B cell (primary cell): ENCODE measurements around the gene KIRREL3. TPM values are rescaled to one million over a fixed set of nuclear protein-coding genes. Genes with fewer than 3 reads are reported as not detected.

ENCODE experiments used
- ATAC-seq: fragments of 200-7000 bp; cut with Tn5 transposase; one replicate; pipeline ENCODE4 v1.10.0; 2021; ENCODE audit warnings: low read depth, mild to moderate bottlenecking, moderate number of reproducible peaks, moderate library complexity
- CTCF ChIA-PET: fragments of 350-600 bp; sonication (Branson Sonifier 250); formaldehyde crosslinking; loops from one replicate; lab custom pipeline; 2021; ENCODE audit warnings: antibody characterized with exemption, inconsistent platforms; lab: Charles Lee
- POLR2A ChIA-PET: fragments of 350-600 bp; sonication (Branson Sonifier 250); formaldehyde crosslinking; loops from one replicate; lab custom pipeline; 2021; ENCODE audit warnings: antibody characterized with exemption; lab: Charles Lee
- DNase-seq: peaks from one replicate; pipeline ENCODE4 v3.0.0; 2013
- H2AFZ ChIP-seq: 2 replicates; pipeline ENCODE4 v1.6.1; 2012; ENCODE audit warnings: mild to moderate bottlenecking, low read depth, low read length; ENCODE audit not compliant: insufficient read depth, poor library complexity, severe bottlenecking
- H3K27ac ChIP-seq, 2 donors: 1 replicate in 1 of 2; 2 replicates in 1 of 2; pipeline ENCODE4 v1.5.1; 2012 to 2013; ENCODE audit warnings: low read length in 2 of 2, mild to moderate bottlenecking in 2 of 2, moderate library complexity in 1 of 2
- H3K27me3 ChIP-seq, 4 experiments: fragments of 200-600 bp in 1 of 4; sonication (generic) in 1 of 4; replicated peaks in 1 of 4; 1 replicate in 2 of 4; 2 replicates in 2 of 4; pipeline versions ENCODE4 v1.6.1 to v1.7.0; 2013 to 2016; ENCODE audit warnings: low read length in 3 of 4, mild to moderate bottlenecking in 2 of 4, mixed read lengths in 1 of 4, moderate library complexity in 1 of 4; ENCODE audit not compliant: insufficient read depth in 4 of 4, control insufficient read depth in 3 of 4; ENCODE audit errors: control extremely low read depth in 1 of 4
- H3K36me3 ChIP-seq, 2 experiments: replicated peaks in 1 of 2; 1 replicate in 1 of 2; 2 replicates in 1 of 2; pipeline versions ENCODE4 v1.6.1 to v1.7.1; 2013; ENCODE audit warnings: low read length in 1 of 2; ENCODE audit not compliant: insufficient read depth in 2 of 2, control insufficient read depth in 1 of 2; ENCODE audit errors: control extremely low read depth in 1 of 2, extremely low read depth in 1 of 2
- H3K4me1 ChIP-seq, 2 donors: fragments of 200-600 bp in 1 of 2; sonication (generic) in 1 of 2; 1 replicate in 1 of 2; 2 replicates in 1 of 2; pipeline versions ENCODE4 v1.5.1 to v1.6.1; 2013 to 2017; ENCODE audit warnings: low read length in 2 of 2; ENCODE audit not compliant: control insufficient read depth in 2 of 2, insufficient read depth in 2 of 2
- H3K4me2 ChIP-seq: replicated peaks from 2 replicates; pipeline ENCODE3; 2012; ENCODE audit warnings: mild to moderate bottlenecking, low read depth, low read length; ENCODE audit not compliant: poor library complexity, severe bottlenecking
- H3K4me3 ChIP-seq, 5 experiments: fragments of 200-600 bp in 1 of 5; sonication (generic) in 1 of 5; 1 replicate in 3 of 5; 2 replicates in 2 of 5; pipeline versions ENCODE4 v1.5.1 to v1.7.0; 2011 to 2016; ENCODE audit warnings: low read length in 4 of 5, mild to moderate bottlenecking in 4 of 5, low read depth in 2 of 5, control low read depth in 1 of 5, moderate library complexity in 1 of 5; ENCODE audit not compliant: insufficient read depth in 1 of 5; ENCODE audit errors: control extremely low read depth in 1 of 5, extremely low read depth in 1 of 5
- H3K79me2 ChIP-seq: fragments of 200-600 bp; sonication (generic); one replicate; pipeline ENCODE4 v1.6.0; 2016; ENCODE audit warnings: low read length; ENCODE audit not compliant: control insufficient read depth, insufficient read depth
- H3K9ac ChIP-seq: fragments of 200-600 bp; sonication (generic); 2 replicates; pipeline ENCODE4 v1.6.1; 2017; ENCODE audit warnings: mild to moderate bottlenecking, low read length, moderate library complexity
- H3K9me3 ChIP-seq, 3 donors: one replicate each; pipeline versions ENCODE4 v1.6.1 to v1.7.1; 2013; ENCODE audit warnings: low read length in 2 of 3; ENCODE audit not compliant: control insufficient read depth in 2 of 3, insufficient read depth in 1 of 3; ENCODE audit errors: control extremely low read depth in 1 of 3
- H4K20me1 ChIP-seq: 2 replicates; pipeline ENCODE4 v1.6.0; 2012; ENCODE audit warnings: mild to moderate bottlenecking, low read length; ENCODE audit not compliant: insufficient read depth, control insufficient read depth, poor library complexity, severe bottlenecking
- H3K27ac Mint-ChIP-seq: one replicate; pipeline ENCODE4 v1.8.0; 2021; ENCODE audit warnings: mixed read lengths
- H3K27me3 Mint-ChIP-seq: one replicate; pipeline ENCODE4 v1.8.0; 2021; ENCODE audit warnings: mixed read lengths
- H3K4me1 Mint-ChIP-seq: one replicate; pipeline ENCODE4 v1.8.0; 2021; ENCODE audit warnings: mixed read lengths
- H3K4me3 Mint-ChIP-seq: one replicate; pipeline ENCODE4 v1.8.0; 2021; ENCODE audit warnings: mixed read lengths
- H3K9me3 Mint-ChIP-seq: one replicate; pipeline ENCODE4 v1.8.0; 2022; ENCODE audit warnings: mixed read lengths; ENCODE audit not compliant: insufficient read depth
- CTCF ChIP-seq: fragments of 200-600 bp; IDR thresholded peaks from one replicate; pipeline ENCODE4 v1.8.0; 2022; ENCODE audit warnings: antibody characterized with exemption, mild to moderate bottlenecking
- EZH2 ChIP-seq: IDR thresholded peaks from 2 replicates; pipeline ENCODE4 v1.6.1; 2012; ENCODE audit warnings: borderline replicate concordance, low read depth, mild to moderate bottlenecking, moderate library complexity, low read length; ENCODE audit not compliant: insufficient read depth, poor library complexity, severe bottlenecking
- WGBS: methylation state at CpG from one replicate; pipeline ENCODE4 v1.1.5; 2013; ENCODE audit warnings: missing lambda C conversion rate; ENCODE audit not compliant: insufficient coverage; 5-methylcytosine and 5-hydroxymethylcytosine counted together
- intact Hi-C: fragments of 100-400 bp; cut with micrococcal nuclease; formaldehyde crosslinking; loops from one replicate; pipeline ENCODE4 v1.10.0; 2022
- polyA plus RNA-seq: library from polyadenylated mRNA; depleted of rRNA; stranded (reverse); fragments of >200 nt; gene quantifications from 2 replicates; pipeline ENCODE4 v1.2.3, GENCODE V29; 2012
- total RNA-seq, 2 donors: library from RNA; stranded (reverse); fragments of 120-200 nt in 1 of 2; gene quantifications; 1 replicate in 1 of 2; 2 replicates in 1 of 2; pipeline versions ENCODE4 v1.2.3 to v1.2.4, GENCODE V29; 2013 to 2022

The KIRREL3 gene
- total and polyA plus RNA-seq, 2 donors (not counting 1 experiment from before 2014, with no cell fraction given) = not detected

DNA sequence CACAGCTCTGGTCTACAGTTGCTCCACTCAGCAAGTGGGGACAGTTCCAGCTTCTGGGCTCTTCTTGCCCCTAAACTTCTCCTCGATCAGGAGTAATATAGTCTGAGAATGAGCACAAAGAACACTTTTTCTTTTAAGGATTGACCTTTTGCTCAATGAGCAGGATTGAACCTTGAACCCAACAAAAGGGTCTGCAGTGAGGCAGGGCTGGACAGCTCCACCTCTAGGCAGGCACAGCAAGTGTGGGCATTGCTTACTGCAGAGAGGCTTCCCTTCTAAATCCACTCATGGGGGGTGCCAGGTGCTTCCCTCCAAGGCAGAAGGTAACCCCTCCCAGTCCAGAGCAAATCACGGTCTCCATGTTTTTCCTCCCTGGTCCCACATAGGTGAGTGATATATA is 365.6 kb downstream of the KIRREL3 start:
- no peaks in the 10 kb centered on the region for H4K20me1 ChIP-seq
- peaks cover 26% of the 10 kb centered on the region for H3K27me3 Mint-ChIP-seq
- no peaks in the 10 kb centered on the region for H3K4me1 ChIP-seq
- no peak overlapping the region for H3K27ac Mint-ChIP-seq
- no peak overlapping the region for H3K4me3 ChIP-seq
- H3K79me2 ChIP-seq = no peaks in the 10 kb centered on the region
- CTCF ChIA-PET = no interaction called here
- TF ChIP-seq EZH2 = no peak
- TF ChIP-seq CTCF = no peak
- ATAC-seq (no peak), DNase-seq (no peak)
- no peaks in the 10 kb centered on the region for H3K36me3 ChIP-seq
- intact Hi-C loops = no loop called here
- H3K4me2 ChIP-seq = no peak overlapping the region
- peaks cover 0 to 2% (median 0%) of the 10 kb centered on the region in 3 donors for H3K9me3 ChIP-seq
- H3K9me3 Mint-ChIP-seq = no peaks in the 10 kb centered on the region
- no CpG with 5 or more reads among the region's 2 CpGs for WGBS
- H3K27me3 ChIP-seq = no peaks in the 10 kb centered on the region
- no peak overlapping the region for H2AFZ ChIP-seq
- POLR2A ChIA-PET = no interaction called here
- no peaks in the 10 kb centered on the region for H3K4me1 Mint-ChIP-seq
- H3K4me3 Mint-ChIP-seq = no peak overlapping the region
- no peak overlapping the region for H3K27ac ChIP-seq
- H3K9ac ChIP-seq = no peak overlapping the region

DNA sequence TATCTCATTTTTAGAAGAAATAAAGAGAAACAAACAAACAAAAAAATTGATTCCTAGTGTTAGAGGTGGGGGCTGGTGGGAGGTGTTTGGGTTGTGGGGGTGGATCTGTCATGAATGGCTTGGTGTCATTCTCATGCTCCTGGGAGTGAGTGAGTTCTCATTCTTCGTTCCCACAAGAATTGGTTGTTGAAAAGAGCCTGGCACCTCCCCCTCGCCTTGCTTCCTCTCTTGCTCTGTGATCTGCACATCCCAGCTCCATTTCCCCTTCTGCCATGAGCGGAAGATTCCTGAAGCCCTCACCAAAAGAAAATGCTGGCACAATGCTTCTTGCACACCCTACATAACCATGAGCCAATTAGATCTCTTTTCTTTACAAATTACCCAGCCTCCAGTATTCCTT is 367.2 kb downstream of the KIRREL3 start:
- 40% methylated on average over 2 of the region's 3 CpGs for WGBS
- no peak overlapping the region for H2AFZ ChIP-seq

More for the DNA sequence above, 367.2 kb downstream of the KIRREL3 start:
- no peak for DNase-seq
- Histone ChIP-seq H3K36me3 (no peaks in the 10 kb centered on the region), H3K79me2 (no peaks in the 10 kb centered on the region), H3K27me3 (no peaks in the 10 kb centered on the region), H3K4me2 (no peak overlapping the region), H3K4me1 (no peaks in the 10 kb centered on the region), H3K9me3 (peaks cover 0 to 2% (median 0%) of the 10 kb centered on the region in 3 donors), H3K4me3 (no peak overlapping the region), H3K9ac (no peak overlapping the region), H3K27ac (no peak overlapping the region), H4K20me1 (no peaks in the 10 kb centered on the region)
- TF ChIP-seq CTCF = no peak
- no peak for TF ChIP-seq EZH2
- peaks cover 21% of the 10 kb centered on the region for H3K27me3 Mint-ChIP-seq
- CTCF ChIA-PET = no interaction called here
- H3K4me3 Mint-ChIP-seq = no peak overlapping the region
- ATAC-seq = no peak
- no peak overlapping the region for H3K27ac Mint-ChIP-seq
- intact Hi-C loops = no loop called here
- POLR2A ChIA-PET = no interaction called here
- H3K4me1 Mint-ChIP-seq = no peaks in the 10 kb centered on the region
- no peaks in the 10 kb centered on the region for H3K9me3 Mint-ChIP-seq
